B cell (primary cell): Measurements from ENCODE around the gene MAPKAP1.

Source experiments
- EZH2 ChIP-seq: IDR thresholded peaks from 2 replicates; pipeline ENCODE4 v1.6.1; 2012; ENCODE audit warnings: borderline replicate concordance, low read depth, mild to moderate bottlenecking, moderate library complexity, low read length; ENCODE audit not compliant: insufficient read depth, poor library complexity, severe bottlenecking
- TF ChIP-seq, protein P1 (sequence below): fragments of 200-600 bp; IDR thresholded peaks from one replicate; pipeline ENCODE4 v1.8.0; 2022; ENCODE audit warnings: antibody characterized with exemption, mild to moderate bottlenecking

DNA sequence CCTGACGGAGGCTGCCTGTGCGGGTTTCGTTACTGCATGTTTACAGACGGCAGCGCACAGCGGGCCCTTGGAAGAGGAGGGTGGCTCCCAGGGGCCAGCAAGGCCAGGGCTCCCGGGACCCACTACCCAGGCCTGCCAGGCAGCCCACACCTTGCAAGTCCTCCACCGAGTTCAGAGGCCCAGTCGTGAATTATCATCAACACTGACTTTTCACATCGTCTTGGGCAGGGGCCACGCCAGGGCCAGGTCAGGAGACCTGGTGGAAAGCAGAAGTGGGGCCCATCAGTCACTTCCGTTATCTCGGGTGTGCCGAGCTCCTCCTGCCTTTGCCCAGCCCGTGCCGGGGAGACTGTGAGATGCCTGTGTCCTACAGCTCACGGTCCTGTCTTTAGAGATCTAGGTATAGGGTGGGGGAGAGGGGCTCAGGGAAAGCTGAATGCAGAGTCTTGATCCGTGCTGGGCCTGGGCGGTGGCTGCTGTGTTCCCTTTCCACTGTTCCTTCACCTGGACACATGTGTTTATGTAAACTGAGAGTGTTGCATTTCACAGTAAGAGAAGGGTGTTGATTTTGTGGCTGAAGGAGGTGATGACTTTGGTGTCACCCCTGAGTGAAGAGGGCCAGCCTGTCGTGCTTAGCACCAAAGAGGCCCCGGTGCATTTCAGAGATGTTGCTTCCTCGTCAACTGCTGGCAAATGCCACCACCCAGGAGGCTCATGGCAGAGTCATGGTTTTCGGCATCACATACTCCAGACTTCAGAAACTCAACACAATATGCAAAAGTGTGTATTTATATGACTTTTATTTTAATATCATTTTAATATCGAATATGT is 270.2 kb downstream of the MAPKAP1 start:
- TF ChIP-seq, protein P1, sequence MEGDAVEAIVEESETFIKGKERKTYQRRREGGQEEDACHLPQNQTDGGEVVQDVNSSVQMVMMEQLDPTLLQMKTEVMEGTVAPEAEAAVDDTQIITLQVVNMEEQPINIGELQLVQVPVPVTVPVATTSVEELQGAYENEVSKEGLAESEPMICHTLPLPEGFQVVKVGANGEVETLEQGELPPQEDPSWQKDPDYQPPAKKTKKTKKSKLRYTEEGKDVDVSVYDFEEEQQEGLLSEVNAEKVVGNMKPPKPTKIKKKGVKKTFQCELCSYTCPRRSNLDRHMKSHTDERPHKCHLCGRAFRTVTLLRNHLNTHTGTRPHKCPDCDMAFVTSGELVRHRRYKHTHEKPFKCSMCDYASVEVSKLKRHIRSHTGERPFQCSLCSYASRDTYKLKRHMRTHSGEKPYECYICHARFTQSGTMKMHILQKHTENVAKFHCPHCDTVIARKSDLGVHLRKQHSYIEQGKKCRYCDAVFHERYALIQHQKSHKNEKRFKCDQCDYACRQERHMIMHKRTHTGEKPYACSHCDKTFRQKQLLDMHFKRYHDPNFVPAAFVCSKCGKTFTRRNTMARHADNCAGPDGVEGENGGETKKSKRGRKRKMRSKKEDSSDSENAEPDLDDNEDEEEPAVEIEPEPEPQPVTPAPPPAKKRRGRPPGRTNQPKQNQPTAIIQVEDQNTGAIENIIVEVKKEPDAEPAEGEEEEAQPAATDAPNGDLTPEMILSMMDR = no peak
- no peak for TF ChIP-seq EZH2
